ENCODE measurements around the gene SMCO4. TPM values are rescaled to one million over a fixed set of nuclear protein-coding genes. Genes with fewer than 3 reads are reported as not detected.

Gene SMCO4
- total and polyA plus RNA-seq, 7 donors = 2.4 to 112 (median 9.6) TPM

DNA sequence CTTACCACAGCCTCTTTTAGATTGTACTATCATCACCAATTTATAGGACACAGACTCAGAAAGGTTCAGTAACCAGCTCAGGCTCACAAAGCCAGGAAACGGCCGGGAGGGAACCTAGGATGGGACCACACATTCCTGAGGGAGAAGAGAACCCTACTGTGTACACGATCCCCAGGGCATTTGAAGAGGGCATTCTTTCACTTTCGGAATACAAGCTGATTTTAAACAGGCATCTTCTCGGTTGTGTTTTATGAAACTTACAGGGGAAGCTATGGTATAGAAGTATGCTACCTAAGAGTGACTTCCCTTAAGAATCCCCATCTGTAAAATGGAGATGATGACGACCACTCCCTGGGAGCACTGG, 19.0 kb downstream of the SMCO4 start:
- no peak for DNase-seq
- H3K9me3 ChIP-seq = no peaks in the 10 kb centered on the region
- peaks cover 0 to 19% (median 9%) of the 10 kb centered on the region in 4 donors for H3K4me1 ChIP-seq
- 64 to 77% methylated on average over 6 of the region's 6 CpGs for WGBS, 2 donors
- TF ChIP-seq POLR2A (IDR thresholded peaks at IDR 0.05) = no peak
- TF ChIP-seq POLR2AphosphoS5 (IDR thresholded peaks at IDR 0.05) = no peak
- no peak for TF ChIP-seq EP300 (IDR thresholded peaks at IDR 0.05)
- TF ChIP-seq, protein P1, sequence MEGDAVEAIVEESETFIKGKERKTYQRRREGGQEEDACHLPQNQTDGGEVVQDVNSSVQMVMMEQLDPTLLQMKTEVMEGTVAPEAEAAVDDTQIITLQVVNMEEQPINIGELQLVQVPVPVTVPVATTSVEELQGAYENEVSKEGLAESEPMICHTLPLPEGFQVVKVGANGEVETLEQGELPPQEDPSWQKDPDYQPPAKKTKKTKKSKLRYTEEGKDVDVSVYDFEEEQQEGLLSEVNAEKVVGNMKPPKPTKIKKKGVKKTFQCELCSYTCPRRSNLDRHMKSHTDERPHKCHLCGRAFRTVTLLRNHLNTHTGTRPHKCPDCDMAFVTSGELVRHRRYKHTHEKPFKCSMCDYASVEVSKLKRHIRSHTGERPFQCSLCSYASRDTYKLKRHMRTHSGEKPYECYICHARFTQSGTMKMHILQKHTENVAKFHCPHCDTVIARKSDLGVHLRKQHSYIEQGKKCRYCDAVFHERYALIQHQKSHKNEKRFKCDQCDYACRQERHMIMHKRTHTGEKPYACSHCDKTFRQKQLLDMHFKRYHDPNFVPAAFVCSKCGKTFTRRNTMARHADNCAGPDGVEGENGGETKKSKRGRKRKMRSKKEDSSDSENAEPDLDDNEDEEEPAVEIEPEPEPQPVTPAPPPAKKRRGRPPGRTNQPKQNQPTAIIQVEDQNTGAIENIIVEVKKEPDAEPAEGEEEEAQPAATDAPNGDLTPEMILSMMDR (IDR thresholded peaks at IDR 0.05) = no peak
- peak overlapping the region in 1 of 4 donors; percentile 3 for H3K27ac ChIP-seq
- no peak overlapping the region for H3K4me3 ChIP-seq
- H3K27me3 ChIP-seq = no peaks in the 10 kb centered on the region
- intact Hi-C loops (cut with DNase I) = no loop called here
- no peaks in the 10 kb centered on the region for H3K36me3 ChIP-seq

DNA sequence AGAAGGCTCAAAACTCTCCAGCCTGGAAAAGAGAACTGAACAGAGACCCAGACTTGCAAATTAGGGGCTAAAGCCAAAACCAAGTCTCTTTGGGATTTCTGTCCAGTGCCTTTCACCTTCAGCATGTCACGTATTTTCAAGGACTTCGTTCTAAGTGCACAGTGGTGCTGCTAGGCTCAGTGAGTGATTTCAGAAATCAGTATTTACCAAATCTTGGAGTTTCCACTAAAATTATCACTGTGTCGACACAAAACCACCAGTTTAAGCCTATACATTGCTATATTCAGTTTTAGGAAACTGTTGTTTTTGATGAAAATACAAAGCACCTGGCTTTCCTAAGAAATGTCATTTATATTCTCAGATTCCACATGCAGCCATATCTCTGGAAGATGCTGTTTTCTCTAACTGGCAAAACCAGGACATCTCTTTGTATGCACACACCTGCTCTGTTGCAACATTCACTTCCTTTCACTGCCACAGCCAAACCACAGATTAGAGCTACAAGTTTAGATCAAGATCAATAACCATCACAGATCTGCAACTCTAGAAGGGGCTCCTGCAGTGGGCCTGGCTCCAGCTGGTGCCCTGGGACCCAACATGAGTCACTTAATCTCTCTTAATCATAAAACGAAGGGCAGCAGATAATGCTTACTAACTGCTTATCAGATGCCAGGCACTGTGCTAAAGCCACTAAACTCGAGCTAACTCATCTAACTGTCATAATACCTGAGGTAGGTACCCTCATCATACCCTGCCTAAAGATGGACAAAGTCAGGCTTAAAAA, 22.3 kb downstream of the SMCO4 start:
- intact Hi-C loops (cut with DNase I) = no loop called here
- H3K4me1 ChIP-seq = peaks cover 0 to 5% (median 0%) of the 10 kb centered on the region in 4 donors
- H3K36me3 ChIP-seq = no peaks in the 10 kb centered on the region
- no peaks in the 10 kb centered on the region for H3K9me3 ChIP-seq
- TF ChIP-seq POLR2AphosphoS5 (IDR thresholded peaks at IDR 0.05) (no peak), POLR2A (IDR thresholded peaks at IDR 0.05) (no peak), EP300 (IDR thresholded peaks at IDR 0.05) (no peak)
- TF ChIP-seq, protein P1 (IDR thresholded peaks at IDR 0.05) = no peak
- no peak overlapping the region for H3K27ac ChIP-seq
- WGBS, 2 donors = 65 to 66% methylated on average over 5 of the region's 5 CpGs
- no peak for DNase-seq
- H3K4me3 ChIP-seq = no peak overlapping the region
- H3K27me3 ChIP-seq = no peaks in the 10 kb centered on the region

DNA sequence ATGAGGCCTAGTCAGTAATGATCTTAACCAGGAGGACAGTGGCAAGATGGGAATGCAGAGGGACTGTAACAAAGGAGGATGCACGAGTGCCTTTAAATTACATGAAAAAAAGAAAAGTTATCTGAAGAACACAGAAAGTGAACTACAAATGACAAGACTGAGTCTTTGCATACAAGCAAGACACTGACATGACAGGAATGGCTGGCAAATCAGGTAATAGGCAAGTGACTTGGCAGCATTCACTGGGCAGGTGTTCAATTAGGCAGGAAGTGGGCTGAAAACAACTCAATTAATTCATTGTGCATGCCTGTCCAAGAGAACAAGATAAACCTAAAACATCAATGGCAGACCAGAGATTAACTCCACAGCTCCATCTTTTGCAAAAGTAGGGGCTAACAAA, 24.0 kb downstream of the SMCO4 start:
- TF ChIP-seq POLR2AphosphoS5 (IDR thresholded peaks at IDR 0.05) (no peak), EP300 (IDR thresholded peaks at IDR 0.05) (no peak), POLR2A (IDR thresholded peaks at IDR 0.05) (no peak)
- TF ChIP-seq, protein P1 (IDR thresholded peaks at IDR 0.05) = no peak
- WGBS, 2 donors = 54 to 80% methylated on average over 1 of the region's 1 CpG

DNA sequence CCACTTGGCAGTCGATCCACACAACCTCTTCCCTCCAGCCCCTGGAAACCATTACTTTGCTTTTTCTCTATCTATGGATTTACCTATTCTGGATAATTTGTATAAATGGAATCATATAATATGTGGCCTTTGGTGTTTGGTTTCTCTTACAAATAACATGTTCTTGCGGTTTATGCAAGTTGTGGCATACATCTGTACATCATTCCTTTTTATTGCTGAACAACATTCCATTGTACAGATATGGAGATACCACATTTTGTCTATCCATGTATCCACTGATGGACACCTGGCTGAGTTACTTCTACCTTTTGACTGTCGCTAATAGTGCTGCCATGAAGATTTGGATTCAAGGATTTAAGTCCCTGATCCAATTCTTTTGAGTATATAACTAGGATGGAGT, 25.1 kb downstream of the SMCO4 start:
- DNase-seq = no peak
- H3K4me3 ChIP-seq = no peak overlapping the region
- no peaks in the 10 kb centered on the region for H3K9me3 ChIP-seq
- H3K27me3 ChIP-seq = no peaks in the 10 kb centered on the region
- intact Hi-C loops (cut with DNase I) = no loop called here
- H3K36me3 ChIP-seq = no peaks in the 10 kb centered on the region
- no peaks in the 10 kb centered on the region for H3K4me1 ChIP-seq
- TF ChIP-seq EP300 (IDR thresholded peaks at IDR 0.05) = no peak
- TF ChIP-seq POLR2A (IDR thresholded peaks at IDR 0.05) = no peak
- TF ChIP-seq POLR2AphosphoS5 (IDR thresholded peaks at IDR 0.05) = no peak
- TF ChIP-seq, protein P1 (IDR thresholded peaks at IDR 0.05) = no peak
- WGBS, 2 donors = 96 to 99% methylated on average over 3 of the region's 3 CpGs
- H3K27ac ChIP-seq = no peak overlapping the region

More for the DNA sequence above, 24.0 kb downstream of the SMCO4 start:
- intact Hi-C loops (cut with DNase I) = no loop called here
- no peaks in the 10 kb centered on the region for H3K9me3 ChIP-seq
- H3K4me1 ChIP-seq = no peaks in the 10 kb centered on the region
- H3K36me3 ChIP-seq = no peaks in the 10 kb centered on the region
- H3K27me3 ChIP-seq = no peaks in the 10 kb centered on the region
- H3K4me3 ChIP-seq = no peak overlapping the region
- no peak overlapping the region for H3K27ac ChIP-seq
- no peak for DNase-seq

All from sigmoid colon (tissue), 7 donors.